GF-D8 (cell line): ENCODE data around the gene ZFP36.

Source experiments
- DNase-seq: peaks from one replicate; lab custom pipeline; 2025; lab: John Stamatoyannopoulos, UW

The ZFP36 gene

DNA sequence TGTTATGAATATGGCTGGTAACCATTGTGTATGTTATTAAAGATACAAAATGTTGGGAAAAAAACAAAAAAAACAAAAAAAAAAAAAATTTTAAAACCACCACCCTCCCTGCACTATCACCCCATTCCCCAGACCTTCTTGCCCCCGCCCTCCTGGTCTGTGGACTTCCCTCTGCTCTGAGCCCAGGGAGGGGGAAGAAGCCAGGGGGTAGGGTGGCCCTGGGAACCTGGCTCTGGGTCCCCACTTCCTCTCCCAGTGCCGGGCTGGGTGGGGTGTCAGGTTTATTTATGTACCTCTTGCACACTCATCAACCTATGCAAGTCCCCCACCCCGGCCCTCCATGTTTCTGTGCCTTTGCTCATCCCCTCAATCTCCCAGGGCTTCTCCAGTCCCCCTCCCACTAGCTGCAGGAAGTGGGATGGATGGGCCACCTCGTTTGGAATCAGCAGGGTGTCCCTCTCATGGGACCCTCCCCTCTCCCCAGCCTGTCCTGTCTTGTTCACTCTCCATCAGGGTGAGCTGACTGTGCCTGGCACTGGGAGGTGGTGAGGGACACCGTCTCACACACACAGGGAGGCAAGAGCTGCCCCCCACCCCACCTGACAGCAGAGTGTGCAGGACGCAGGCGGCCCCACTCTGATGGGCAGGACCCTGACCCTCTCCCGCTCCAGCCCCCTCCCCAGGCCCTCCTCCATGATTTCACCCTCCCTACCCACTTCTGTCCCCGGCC, 21.6 kb upstream of the ZFP36 start:
- DNase-seq, result no peak

DNA sequence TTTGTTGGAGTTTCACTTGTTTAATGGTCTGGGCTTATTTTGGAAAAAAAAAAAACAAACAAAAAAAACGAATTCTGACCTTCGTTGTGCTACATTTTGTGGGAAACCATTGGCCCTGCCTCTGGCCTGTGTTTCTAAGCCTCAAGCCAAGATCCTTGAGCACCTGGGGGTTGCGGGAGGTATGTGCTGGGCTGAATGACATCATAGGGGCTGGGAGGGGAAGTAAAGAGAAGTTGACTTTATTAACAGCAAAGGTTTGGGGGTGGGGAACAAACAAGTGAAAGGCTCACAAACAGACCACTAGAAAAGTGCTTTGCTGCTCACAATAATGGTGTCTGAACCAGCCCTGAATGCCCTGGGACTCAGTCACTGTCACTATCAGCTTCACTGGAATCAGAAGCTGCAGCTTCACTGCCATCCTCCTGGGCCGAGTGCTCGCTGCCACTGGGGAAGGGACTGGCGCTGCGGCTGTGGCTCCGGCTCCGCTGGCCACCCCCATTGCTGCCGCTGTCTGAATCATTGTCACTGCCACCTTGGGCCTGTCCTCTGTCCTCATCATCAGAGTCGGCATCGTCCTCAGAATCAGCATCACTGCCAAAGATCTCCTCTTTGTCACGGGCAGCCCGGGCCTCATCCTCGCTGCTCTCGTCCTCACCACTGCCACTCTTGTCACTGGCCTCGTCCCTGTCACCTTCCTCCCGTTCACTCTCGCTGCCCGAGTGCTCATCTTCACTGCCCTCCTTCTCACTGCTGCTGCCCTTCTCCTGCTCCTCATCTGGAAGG, 20.8 kb upstream of the ZFP36 start:
- no peak for DNase-seq

DNA sequence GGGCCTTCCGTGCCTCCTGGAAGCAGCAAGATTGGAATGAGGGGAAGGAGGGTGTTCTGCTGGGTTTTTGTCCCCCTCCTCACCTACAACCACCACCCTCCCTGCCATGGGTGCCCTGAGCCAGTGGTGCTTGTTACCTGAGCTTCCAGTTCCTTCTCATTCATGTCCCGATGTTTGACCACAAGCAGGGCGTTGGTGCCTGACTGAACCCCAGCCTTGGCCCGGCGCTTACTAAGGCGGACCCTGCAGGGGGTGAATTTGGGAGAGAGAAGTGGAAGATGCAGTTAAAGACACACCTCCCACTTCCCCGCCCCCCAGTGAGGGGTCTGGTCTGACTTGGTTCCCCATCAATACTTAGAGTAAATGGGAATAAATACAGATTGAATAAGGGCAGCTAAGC, 20.1 kb upstream of the ZFP36 start:
- DNase-seq, result no peak

DNA sequence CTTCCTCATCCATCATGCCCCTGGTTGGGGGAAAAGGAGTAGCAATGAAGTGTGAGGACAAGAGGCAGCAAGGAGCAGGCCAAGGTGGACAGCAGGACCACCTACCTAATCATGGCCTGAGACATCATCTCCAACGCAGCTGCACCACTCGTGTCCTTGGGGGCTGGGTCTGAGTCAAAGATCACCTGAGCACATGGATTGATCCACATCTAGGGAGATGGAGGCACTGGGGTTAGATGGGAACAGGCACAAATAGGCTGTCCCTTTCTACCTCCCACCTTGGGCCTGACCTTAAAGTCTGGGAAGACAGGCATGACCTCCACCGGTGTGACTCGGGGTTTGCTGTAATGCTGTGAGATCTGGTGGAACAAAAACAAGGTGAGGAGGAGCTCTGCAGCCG, 18.0 kb upstream of the ZFP36 start:
- DNase-seq, result no peak

DNA sequence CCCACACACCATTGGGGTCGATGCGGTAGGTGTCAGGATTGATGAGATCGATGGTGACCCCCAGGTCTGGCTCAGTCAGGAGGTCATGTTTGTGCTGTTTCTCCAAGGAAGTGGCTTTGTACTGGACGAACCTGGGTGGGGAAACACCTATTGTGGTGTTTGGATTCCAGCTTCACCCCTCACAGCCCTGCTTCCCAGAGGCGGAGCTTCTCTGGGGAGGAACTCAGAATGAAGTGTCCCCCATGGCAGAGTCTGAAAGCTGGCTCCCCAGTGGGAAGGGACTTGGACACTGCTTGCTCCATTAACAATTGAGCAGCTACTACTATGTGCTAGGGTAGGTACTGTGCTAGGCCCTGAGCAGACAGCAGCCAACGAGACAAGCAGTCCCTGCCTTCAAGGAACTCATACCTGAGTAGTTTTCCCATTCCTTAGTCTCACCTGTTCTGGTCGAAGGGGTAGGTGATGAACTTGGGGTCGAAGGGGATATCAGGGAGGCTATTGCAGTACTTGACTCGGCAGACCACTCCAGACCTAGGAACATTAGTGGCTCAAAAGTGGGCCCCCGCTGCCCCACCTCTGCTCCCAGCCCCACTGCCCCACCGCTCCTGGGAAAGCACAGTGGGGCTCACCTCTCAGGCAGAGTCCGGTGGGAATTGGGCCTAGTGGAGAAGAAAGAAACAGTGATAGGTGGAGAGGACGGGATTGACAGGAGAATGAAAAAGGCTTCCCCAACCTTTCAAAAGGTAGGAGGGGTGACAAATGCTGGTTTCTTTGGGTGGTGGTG, 16.8 kb upstream of the ZFP36 start:
- DNase-seq, result no peak

DNA sequence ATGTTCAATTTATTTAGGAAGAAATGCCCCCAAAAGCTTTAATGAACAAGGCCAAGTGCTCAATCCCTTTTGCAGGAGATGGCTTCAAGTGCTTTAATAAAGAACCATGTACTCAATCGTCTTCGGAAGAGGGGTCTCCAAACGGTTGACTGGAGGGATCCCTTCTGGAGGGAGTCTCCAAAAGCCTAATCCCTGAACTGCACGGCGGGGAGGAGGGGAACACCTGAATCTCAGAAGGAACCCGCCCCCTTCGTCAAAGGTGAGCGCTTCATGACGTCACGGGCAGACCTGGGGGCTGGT, 16.2 kb upstream of the ZFP36 start:
- DNase-seq, result no peak

DNA sequence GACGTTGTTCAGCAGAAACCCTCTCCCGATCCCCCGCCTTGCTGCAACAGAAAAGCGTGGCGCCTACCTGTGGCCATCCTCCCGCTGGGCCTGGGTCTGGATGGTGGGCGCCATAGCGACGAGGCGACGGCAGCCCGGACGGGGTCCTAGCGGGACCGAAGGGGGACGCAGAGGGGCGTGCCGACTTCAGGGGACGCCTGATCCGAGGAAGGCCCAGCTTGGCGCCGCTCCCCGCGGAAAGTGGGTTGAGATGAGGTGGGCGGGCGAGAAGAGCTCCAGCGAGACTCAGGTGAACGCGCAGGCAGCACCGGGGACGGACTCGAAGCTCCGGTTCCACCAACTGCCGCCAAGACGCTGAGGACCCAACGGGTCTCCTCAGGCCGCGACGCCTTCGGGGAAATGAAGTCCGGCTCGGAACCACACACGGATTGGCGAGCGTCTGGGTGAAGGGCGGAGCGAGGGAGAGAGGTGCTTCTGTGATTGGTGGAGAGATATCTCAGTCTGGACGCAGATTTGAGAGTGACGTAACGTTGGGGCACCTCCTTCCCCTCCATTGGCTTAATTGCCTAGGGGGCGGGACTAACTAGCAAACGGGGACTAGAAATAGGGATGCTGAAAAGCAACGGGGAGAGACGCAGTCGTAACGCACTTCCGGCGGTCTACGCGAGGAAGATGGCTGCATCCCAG, 15.8 kb upstream of the ZFP36 start, which contains the start of the genes MED29 and PAF1:
Gene MED29 (plus strand): TSS at position 628 of the 687 bp plus-strand sequence. CDS start 45 bp downstream, at position 673.
Gene PAF1 (minus strand): TSS at position 356 of the 687 bp plus-strand sequence. CDS start 242 bp downstream, at position 114.
- DNase-seq, result peak; percentile 99

DNA sequence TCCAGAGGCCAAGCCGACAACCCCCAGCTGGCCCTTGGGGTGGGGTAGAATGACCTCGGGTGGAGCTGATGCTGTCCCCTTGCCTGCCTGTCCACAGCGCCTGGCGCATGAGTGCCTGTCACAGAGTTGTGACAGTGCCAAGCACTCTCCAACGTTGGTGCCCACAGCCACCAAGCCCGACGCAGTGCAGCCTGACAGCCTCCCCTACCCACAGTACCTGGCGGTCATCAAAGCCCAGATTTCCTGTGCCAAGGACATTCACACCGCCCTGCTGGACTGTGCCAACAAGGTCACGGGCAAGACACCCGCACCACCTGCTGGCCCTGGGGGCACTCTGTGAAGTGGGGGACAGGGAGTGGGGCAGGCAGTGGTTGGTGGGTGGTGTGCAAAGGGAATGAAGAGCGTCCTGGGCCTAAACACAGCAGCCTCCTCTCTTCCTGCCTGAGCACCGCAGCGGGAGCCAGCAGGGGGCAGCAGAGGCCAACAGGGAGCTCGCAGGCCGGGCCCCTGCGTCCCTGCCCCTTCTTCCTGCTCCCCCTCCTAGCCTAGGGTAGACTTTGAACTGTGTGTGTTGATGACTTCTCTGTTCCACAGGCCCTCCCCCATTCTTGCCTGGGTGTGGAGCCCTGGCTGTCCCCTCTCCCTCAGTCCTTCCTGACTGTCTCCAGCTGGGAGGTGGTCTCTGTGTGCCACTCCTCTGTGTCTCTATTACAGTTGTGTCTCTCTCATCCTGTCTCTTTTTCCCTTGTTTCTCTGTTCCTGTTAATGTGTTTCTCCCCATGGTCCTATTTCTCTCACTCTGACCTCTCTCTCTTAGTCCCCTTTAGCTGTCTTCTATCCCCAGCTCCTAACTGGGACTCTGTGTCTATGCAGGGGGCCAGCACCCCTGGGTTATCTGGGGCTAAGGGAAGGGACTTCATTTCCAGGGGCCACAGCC, 9.0 kb upstream of the ZFP36 start:
- DNase-seq, result peak; percentile 69

DNA sequence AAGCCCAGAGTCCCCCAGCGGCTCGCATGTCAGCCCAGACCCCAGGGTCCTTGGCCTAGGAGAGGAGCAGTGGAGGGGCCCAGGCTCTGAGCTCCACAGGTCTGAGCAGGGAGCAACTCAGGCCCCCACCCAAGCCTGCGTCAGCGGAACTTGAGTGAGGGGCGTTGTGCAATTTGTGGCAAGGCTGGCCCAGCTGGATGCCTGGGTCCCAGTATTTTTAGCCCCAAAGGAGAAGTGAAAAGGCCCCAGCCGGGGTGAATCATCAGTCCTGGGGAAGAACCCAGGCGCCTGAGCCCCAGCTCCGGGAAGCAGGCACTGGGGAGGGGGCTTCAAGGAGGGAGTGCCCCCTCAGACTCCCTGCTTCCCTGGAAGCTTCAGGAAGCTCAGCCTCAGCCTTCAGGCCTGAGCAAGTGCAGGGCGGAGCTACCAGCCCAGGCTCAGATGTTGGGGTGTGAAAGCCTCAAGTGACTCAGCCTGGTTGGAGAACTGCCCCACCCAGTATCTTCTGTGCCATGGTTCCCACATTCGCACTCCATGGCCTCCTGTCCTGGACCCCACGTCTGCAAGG, 8.3 kb upstream of the ZFP36 start:
- DNase-seq, result peak; percentile 60

DNA sequence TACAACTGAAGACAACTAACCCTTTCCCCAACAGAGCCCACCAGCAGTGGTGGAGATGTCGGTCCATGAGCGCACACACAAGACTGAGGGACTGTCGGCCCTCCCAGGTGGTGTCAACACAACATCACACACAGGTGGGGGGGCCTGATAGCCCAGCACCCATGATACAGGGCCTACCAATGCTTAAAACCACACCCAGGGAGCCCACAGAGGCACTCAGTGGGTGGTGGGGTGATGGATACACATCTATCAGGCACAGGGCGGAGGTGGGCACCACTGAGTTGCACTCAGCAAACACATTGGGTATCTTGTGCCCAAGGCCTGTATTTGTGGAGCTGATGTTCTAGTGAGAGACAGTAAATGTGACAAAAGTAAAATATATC, 7.0 kb upstream of the ZFP36 start:
- DNase-seq, result no peak

DNA sequence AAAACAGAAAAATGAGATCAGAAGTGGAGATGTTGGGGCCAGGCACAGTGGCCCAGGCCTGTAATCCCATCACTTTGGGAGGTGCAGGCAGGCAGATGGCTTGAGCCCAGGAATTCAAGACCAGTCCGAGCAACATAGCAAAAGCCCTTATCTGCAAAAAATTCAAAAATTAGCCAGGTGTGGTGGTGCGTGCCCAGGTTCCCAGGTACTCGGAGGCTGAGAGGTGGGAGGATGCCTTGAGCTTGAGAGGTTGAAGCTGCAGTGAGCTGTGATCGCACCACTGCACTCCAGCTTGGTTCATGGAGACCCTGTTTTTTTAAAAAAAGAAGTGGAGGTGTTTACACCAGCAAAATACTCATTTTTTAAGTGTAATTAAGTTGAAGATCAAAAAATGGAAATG, 6.6 kb upstream of the ZFP36 start:
- no peak for DNase-seq

DNA sequence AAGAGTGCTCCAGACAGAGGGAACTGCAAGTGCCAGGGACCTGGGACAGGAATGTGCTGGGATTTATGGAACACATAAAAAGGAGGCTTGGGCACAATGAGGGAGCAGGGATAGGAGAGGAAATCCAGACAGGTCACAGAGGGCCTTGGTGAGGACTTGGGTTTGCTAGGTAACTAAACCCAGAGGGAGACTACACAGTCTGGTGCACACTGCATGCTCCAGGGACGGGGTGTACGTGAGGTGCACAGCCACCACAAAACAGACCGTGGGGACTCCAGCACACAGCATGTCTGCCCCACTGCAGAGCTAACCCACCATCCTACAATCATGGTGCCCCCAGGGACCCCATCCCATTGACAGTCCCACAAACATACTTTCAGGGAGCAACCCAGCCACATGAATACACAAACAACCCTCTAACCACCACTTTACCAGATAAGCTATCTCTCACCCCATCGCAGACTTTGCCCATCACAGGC, 5.5 kb upstream of the ZFP36 start:
- DNase-seq, result no peak

DNA sequence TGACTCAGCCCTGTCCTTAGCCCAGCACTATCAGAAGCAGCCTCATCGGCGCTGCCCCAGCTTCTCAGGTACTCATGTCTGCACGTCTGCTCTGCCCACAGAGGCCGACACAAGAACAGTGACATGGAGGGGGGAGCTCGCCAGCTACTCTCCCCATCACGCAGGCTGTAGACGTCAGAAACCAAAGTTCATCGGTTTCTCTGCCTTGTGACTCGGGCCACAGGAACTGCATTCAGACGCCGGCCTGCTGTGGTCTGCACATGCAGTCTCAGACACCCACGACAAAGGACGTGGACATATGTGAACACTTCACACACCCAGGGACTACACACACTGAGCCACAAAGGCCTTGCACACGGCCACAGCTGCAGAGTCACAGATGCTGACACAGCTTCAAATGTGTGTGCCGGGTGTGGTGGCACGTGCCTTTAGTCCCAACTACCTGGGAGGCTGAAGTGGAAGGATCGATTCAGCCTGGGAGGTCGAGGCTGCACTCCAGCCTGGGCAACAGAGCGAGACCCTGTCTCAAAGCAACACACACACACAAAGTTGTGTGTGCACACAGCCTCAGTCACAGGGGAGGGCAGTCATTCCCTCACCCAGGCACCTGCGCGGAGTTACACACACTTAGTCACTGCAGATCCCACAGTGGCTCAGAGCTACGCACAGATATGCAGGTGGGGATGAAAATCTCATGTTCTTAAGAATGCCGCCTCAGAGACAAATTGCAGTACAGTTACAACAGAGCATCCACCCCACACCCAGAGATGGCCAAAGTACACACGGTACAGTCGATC, 4.9 kb upstream of the ZFP36 start:
- peak; percentile 57 for DNase-seq

DNA sequence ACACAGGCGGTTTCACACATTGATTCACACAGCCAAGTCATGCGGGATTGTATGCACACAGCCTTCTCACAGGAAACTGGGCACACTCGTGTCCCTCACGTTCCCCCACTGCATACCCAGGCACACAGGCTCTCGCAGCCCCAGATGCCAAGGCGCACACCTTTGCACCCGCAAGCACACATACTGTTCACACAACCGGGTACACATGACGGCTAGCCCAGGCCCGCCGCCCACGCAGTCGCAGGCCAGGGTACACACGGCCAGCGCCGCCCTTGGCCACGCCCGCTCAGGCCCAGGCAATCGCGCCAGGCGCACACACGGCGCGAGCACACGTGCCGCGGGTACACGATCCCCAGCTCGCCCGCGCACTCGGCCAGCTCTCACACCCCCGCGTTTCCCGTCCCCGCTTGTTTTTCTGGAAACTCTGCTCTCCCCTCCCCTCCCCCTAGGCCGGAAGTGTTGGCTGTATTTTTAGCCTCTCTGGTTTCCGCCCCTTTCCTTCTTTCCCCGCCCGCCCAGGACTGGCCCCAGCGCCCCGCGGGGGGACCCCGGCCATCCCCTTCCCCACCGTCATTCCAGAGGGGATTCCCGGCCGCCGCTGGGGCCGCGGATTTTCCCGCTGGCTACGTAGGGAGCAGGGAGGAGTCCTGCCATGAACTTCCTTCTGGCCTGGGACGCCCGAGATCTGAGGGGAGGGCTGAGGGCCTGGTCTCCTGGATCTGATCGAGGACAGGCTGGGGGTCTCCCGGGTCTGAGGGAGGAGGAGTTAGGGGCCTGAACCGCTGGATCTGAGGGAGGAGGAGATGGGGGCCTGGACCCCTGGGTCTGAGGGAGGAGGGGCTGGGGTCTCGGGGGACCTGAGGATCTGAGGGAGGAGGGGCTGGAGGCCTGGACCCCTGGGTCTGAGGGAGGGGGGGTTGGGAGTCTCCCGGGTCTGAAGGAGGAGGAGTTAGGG, 4.0 kb upstream of the ZFP36 start:
- peak; percentile 81 for DNase-seq

DNA sequence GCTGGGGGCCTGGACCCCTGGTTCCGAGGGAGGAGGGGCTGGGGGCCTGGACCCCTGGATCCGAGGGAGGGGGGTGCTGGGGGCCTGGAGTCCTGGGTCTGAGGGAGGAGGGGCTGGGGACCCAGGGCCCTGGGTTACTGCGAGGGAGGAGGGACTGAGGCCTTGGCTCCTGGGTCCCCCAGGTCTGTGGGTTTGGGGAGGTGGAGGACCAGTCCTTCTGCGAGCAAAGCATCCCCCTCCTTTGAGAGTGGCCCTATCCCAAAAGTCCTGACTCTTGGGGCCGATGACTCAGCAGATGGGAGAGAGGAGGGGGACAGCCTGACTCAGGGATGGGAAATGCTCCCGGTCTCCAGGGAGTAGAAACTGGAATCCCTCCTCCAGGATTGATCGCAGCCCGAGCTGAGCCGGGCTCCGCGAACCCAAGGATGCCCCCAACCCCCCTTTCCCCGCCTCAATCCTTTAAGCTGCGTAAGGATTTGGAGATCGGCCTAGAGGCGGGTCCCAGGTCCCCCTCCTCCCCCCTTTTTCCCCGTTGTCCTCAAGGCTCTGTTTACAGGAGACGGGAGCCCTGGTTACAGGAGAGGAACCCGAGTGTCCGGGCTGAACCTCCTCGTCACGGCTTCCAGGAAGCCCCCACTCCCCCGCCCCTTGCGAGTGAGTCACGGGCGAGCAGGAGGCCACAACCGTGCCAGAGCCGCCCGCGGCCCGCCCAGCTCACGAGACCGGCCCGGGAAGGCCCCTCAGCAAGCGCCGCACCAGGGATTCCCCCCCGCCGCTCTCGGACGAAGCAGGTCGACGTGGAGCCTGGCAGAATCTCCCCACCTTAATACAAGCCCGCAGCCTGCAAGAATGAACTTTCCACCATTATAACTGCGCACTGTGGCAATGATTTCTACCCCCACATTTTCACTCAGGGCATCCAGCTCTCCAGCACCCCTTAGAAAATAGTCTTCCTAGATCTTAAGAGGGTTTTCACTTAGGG, 3.0 kb upstream of the ZFP36 start:
- peak; percentile 70 for DNase-seq

DNA sequence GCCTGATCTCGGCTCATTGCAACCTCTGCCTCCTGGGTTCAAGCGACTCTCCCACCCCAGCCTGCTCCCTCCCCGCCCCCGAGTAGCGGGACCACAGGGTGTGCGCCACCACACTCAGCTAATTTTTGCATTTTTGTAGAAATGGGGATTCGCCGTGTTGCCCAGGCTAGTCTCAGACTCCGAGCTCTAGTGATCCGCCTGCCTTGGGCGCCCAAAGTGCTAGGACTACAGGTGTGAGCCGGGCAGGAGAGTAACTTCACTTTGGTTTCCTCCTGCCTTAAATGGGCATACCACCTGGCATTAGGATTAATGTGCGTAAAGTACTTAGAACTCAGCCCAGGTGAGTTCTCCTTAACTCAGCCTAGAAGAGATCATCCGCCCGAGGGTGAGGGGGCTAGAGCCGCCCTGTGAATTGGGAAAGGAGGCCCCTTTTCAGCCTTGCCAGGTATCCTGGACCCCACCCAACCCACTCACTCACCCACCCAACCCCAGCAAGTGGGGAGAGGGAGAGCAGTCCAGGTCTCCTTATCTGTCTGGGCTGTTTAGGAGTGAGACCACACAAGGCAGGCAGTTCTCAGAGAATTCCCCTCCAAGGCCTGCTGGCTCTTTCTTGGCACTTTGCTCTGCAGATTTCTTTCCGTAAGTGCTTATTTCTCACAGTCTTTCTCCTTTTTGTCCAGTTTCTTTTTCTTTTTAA, 1.2 kb upstream of the ZFP36 start:
- DNase-seq, result no peak
